IPS-NIHi7 (cell line): ENCODE results near the gene CEP76.

ENCODE experiments used
- DNase-seq: peaks from one replicate; pipeline ENCODE4 v3.0.0; 2012; ENCODE audit warnings: mixed read lengths; ENCODE audit errors: extremely low spot score

CEP76 gene

GRCh38 chr18:12711446-12711845 is 8.9 kb upstream of the CEP76 start:
- DNase-seq: no peak

GRCh38 chr18:12703664-12704063 is 1.1 kb upstream of the CEP76 start:
- DNase-seq: no peak

GRCh38 chr18:12703096-12703567 is 609 bp upstream of the CEP76 start:
- no peak for DNase-seq

- no peak for DNase-seq
Observed at GRCh38 chr18:12701161-12701560, 1.4 kb downstream of the CEP76 start.

- no peak for DNase-seq
Observed at GRCh38 chr18:12699747-12700146, 2.8 kb downstream of the CEP76 start.

GRCh38 chr18:12694032-12694431 is 8.5 kb downstream of the CEP76 start:
- no peak for DNase-seq

GRCh38 chr18:12692206-12692605 is 10.3 kb downstream of the CEP76 start:
- DNase-seq: no peak

GRCh38 chr18:12689256-12689850 is 13.2 kb downstream of the CEP76 start:
- DNase-seq: no peak

- DNase-seq: no peak
Observed at GRCh38 chr18:12686100-12686499, 16.4 kb downstream of the CEP76 start.

GRCh38 chr18:12679183-12679786 is 23.2 kb downstream of the CEP76 start:
- no peak for DNase-seq

- no peak for DNase-seq
Observed at GRCh38 chr18:12668041-12668440, 34.5 kb downstream of the CEP76 start.

GRCh38 chr18:12659904-12660605 is 42.5 kb downstream of the CEP76 start:
- peak; percentile 67 for DNase-seq

- peak; percentile 51 for DNase-seq
Observed at GRCh38 chr18:12658426-12659138, 43.9 kb downstream of the CEP76 start.

- peak; percentile 70 for DNase-seq
Observed at GRCh38 chr18:12657684-12658425, 44.7 kb downstream of the CEP76 start, which contains the start of gene SPIRE1. SPIRE1 (minus strand) TSS chr18:12658107; CDS start chr18:12657866, 241 bp downstream.

GRCh38 chr18:12656938-12657683 is 45.4 kb downstream of the CEP76 start:
- DNase-seq: peak; percentile 41

GRCh38 chr18:12656605-12656937 is 46.0 kb downstream of the CEP76 start:
- no peak for DNase-seq

GRCh38 chr18:12654971-12655370 is 47.6 kb downstream of the CEP76 start:
- DNase-seq: no peak

GRCh38 chr18:12652861-12653401 is 49.6 kb downstream of the CEP76 start:
- no peak for DNase-seq

- DNase-seq: no peak
Observed at GRCh38 chr18:12651651-12652050, 50.9 kb downstream of the CEP76 start.

- DNase-seq: no peak
Observed at GRCh38 chr18:12647773-12648172, 54.8 kb downstream of the CEP76 start.

- DNase-seq: no peak
Observed at GRCh38 chr18:12645751-12646203, 56.7 kb downstream of the CEP76 start.
